ENCODE measurements around the gene FMNL2. TPM values are rescaled to one million over a fixed set of nuclear protein-coding genes. Genes with fewer than 3 reads are reported as not detected.
"Not testable (repeated sequence)": the region's sequence is repeated elsewhere in the genome, so short reads cannot be mapped to it uniquely, and the experiment has no call there.

FMNL2 gene
- total RNA-seq = 1 to 10 TPM in 2 of 3 donors, under 1 TPM in 1; 0.63 to 3.2 (median 1.4) TPM

DNA sequence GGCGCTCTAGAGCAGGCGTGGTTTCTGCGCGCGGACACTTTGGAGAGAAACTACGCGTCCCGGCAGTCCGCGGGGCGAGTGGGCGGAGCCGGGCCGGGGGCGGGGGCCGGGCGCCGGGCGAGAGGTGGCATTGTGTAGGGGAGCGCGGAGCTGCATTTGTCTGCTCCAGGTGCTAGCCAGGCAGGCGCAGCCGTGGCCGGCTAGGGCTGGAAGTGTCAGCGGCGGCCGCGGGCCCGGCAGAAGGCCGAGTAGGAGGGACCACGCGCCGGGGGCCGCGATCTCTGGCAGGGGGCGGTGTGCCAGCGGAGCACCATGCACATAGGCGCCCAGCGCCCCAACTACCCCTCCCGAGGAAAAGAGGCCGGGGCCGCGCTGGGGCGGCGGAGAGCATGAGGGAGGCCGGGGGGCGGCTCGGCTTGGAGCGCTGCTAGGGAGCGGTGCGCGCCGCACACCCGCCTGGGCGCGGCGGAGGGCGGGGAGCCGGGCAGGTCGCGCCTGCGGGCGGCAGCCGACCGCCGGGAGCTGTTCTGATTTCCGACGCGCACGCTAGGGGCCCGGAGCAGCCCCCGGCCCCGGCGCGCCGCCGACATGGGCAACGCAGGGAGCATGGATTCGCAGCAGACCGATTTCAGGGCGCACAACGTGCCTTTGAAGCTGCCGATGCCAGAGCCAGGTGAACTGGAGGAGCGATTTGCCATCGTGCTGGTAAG is at the start of gene FMNL2:
FMNL2 (plus strand) TSS at position 159 of the 710 bp plus-strand sequence.
- DNase-seq (peak; percentile 4), ATAC-seq (peak; percentile 81 to 85)
- Mint-ChIP-seq H3K27me3 (ENCODE audit: low read depth) (peaks cover 44% of the 10 kb centered on the region), H3K4me1 (ENCODE audit: low read depth) (peaks cover 13% of the 10 kb centered on the region), H3K36me3 (ENCODE audit: insufficient read depth) (no peaks in the 10 kb centered on the region), H3K9me3 (no peaks in the 10 kb centered on the region), H3K4me3 (peak within 1 kb of the TSS; percentile 79)

DNA sequence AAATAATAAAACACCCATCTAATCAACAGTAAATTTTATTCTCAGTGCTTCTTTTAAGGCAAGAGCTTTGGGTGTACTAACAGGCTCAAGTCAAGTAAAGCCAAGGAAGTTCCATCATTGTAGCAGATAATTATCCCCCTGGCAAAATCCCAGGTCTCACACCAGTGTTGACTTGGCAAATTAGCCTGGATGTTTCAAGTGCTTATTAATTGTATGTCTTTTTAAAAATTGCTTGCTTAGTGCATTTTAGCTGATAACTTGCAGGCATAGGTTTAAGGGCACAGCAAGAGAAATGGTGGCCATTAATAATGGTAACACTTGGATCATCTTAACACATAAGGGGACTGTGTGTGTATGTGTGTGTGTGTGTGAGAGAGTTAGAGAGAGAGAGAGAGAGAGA is 42.0 kb upstream of the FMNL2 start:
- Mint-ChIP-seq H3K36me3 (ENCODE audit: insufficient read depth) (no peaks in the 10 kb centered on the region), H3K4me1 (ENCODE audit: low read depth) (no peaks in the 10 kb centered on the region), H3K27me3 (ENCODE audit: low read depth) (no peaks in the 10 kb centered on the region), H3K9me3 (no peaks in the 10 kb centered on the region), H3K4me3 (no peak overlapping the region)
- ATAC-seq (no peak), DNase-seq (no peak)

- H3K4me1 Mint-ChIP-seq (ENCODE audit: low read depth) = no peaks in the 10 kb centered on the region
- no peaks in the 10 kb centered on the region for H3K9me3 Mint-ChIP-seq
- no peaks in the 10 kb centered on the region for H3K36me3 Mint-ChIP-seq (ENCODE audit: insufficient read depth)
- H3K4me3 Mint-ChIP-seq = no peak overlapping the region
- ATAC-seq (no peak), DNase-seq (no peak)
- H3K27me3 Mint-ChIP-seq (ENCODE audit: low read depth) = peaks cover 7% of the 10 kb centered on the region
Measured at GRCh38 chr2:152297715-152298114, 37.3 kb upstream of the FMNL2 start.

DNA sequence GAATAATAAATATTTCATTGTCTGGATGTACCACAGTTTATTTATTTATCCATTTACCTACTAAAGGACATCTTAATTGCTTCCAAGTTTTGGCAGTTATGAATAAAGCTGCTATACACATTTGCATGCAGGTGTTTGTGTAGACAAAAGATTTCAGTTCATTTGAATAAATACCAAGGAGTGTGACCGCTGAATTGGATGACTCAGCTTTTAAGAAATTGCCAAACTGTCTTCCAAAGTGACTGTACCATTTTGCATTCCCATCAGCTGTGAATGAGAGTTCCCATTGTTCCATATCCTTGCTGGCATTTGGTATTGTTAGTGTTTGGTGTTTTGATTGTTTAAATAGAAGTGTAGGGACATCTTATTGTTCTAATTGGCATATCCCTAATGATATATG is 36.2 kb upstream of the FMNL2 start:
- H3K27me3 Mint-ChIP-seq (ENCODE audit: low read depth) = peaks cover 12% of the 10 kb centered on the region
- no peak overlapping the region for H3K4me3 Mint-ChIP-seq
- H3K36me3 Mint-ChIP-seq (ENCODE audit: insufficient read depth) = no peaks in the 10 kb centered on the region
- no peaks in the 10 kb centered on the region for H3K4me1 Mint-ChIP-seq (ENCODE audit: low read depth)
- no peaks in the 10 kb centered on the region for H3K9me3 Mint-ChIP-seq
- ATAC-seq (no peak), DNase-seq (no peak)

DNA sequence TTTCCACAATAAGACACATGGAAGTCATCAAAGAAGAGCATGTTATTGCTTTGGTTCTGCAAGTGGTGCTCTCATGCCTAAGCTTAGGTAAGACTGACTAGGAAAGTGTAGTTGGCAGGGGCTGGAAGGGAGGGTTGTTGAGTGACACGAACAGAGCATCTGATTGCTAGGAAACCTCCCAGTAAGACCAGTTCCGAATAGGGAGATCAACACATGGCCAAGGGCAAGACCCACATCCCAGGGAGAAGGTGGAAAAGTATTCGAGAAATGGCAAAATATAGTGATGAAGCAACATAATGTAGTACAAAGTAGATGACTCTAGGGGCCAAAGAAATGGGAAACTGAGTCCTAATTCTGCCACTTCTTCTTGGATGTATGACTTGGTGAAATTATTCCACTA is 33.8 kb upstream of the FMNL2 start:
- Mint-ChIP-seq H3K36me3 (ENCODE audit: insufficient read depth) (no peaks in the 10 kb centered on the region), H3K9me3 (no peaks in the 10 kb centered on the region), H3K4me3 (no peak overlapping the region), H3K4me1 (ENCODE audit: low read depth) (no peaks in the 10 kb centered on the region), H3K27me3 (ENCODE audit: low read depth) (peaks cover 16% of the 10 kb centered on the region)
- ATAC-seq (no peak), DNase-seq (no peak)

DNA sequence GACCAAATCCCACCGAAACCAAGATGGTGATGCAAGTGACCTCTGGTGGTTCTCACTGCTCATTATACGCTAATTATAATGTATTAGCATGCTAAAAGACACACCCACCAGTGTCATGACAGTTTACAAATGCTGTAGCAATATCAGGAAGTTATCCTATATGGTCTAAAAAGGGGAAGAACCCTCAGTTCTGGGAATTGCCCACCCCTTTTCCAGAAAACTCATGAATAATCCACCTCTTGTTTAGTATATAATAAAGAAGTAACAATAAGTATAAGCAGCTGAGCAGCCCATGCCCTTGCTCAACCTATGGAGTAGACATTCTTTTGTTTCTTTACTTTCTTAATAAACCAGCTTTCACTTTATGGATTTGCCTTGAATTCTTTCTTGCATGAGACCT is 31.0 kb upstream of the FMNL2 start:
- ATAC-seq (no peak), DNase-seq (no peak)
- Mint-ChIP-seq H3K4me3 (no peak overlapping the region), H3K4me1 (ENCODE audit: low read depth) (no peaks in the 10 kb centered on the region), H3K27me3 (ENCODE audit: low read depth) (peaks cover 16% of the 10 kb centered on the region), H3K9me3 (no peaks in the 10 kb centered on the region), H3K36me3 (ENCODE audit: insufficient read depth) (no peaks in the 10 kb centered on the region)

- no peaks in the 10 kb centered on the region for H3K36me3 Mint-ChIP-seq (ENCODE audit: insufficient read depth)
- no peaks in the 10 kb centered on the region for H3K4me1 Mint-ChIP-seq (ENCODE audit: low read depth)
- DNase-seq = no peak
- no peak for ATAC-seq
- H3K27me3 Mint-ChIP-seq (ENCODE audit: low read depth) = peaks cover 16% of the 10 kb centered on the region
- no peaks in the 10 kb centered on the region for H3K9me3 Mint-ChIP-seq
- H3K4me3 Mint-ChIP-seq = no peak overlapping the region
Measured at GRCh38 chr2:152304836-152305235, 30.1 kb upstream of the FMNL2 start.

DNA sequence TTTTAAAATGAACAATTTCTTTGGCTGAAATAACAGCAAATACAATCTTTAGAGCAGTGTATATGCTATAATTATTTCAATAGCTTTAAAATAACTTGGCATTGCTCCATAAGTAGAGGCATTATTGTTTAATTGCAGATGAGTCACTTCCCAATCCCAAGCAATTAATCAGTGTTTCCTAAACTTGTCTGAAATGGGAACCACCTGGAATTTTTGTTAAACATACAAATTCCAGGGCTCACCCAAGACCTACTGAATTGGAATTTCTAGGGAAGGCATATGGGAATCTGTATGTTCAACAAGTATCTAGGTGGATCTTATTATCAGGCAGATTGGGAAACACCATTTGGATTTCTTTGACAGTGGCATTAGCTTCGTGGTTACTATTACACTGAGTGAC is 27.1 kb upstream of the FMNL2 start:
- DNase-seq = no peak
- no peak for ATAC-seq
- H3K9me3 Mint-ChIP-seq = no peaks in the 10 kb centered on the region
- peaks cover 8% of the 10 kb centered on the region for H3K27me3 Mint-ChIP-seq (ENCODE audit: low read depth)
- H3K4me1 Mint-ChIP-seq (ENCODE audit: low read depth) = no peaks in the 10 kb centered on the region
- no peak overlapping the region for H3K4me3 Mint-ChIP-seq
- no peaks in the 10 kb centered on the region for H3K36me3 Mint-ChIP-seq (ENCODE audit: insufficient read depth)

DNA sequence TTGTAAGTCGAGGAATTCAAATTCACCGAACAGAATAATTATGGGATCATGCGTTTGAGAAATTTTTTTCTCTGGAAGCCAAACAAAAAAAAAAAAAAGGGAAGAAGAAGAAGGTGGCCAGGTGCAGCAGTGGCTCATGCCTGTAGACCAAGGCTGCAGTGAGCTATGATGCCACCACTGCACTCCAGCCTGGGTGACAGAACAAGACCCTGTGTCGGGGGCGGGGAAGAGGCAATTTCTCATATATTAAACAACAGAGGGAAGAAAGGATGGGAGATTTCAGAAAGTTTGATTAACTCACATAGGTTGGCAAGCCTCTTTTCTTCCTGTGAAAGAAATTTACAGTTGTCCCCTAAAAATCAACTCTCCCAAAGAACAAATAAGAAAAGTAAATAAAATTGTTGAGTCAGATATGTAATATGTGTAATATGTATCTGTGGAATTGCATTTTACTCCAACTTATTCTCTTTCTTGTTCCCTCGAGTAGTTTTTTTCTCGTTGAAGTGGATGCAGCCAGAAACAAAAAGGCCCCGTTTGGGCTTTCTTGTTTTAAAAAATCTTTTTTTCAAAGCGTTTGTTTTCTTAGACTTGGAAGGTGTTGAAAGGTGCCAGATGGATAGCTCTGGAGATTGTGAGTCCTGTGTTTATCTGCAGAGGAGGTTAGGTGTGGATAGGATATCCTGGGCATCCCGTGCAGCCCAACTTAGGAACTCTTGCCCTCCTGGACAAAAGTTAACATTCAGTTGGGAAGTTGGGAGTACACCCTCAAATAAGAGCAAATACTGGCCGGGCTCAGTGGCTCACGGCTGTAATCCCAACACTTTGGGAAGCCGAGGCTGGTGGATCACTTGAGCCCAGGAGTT is 25.4 kb upstream of the FMNL2 start:
- H3K4me1 Mint-ChIP-seq (ENCODE audit: low read depth) = no peaks in the 10 kb centered on the region
- H3K27me3 Mint-ChIP-seq (ENCODE audit: low read depth) = peaks cover 2% of the 10 kb centered on the region
- ATAC-seq (no peak), DNase-seq (no peak)
- no peaks in the 10 kb centered on the region for H3K9me3 Mint-ChIP-seq
- H3K4me3 Mint-ChIP-seq = no peak overlapping the region
- no peaks in the 10 kb centered on the region for H3K36me3 Mint-ChIP-seq (ENCODE audit: insufficient read depth)

GRCh38 chr2:152319822-152320570 is 15.0 kb upstream of the FMNL2 start:
- H3K9me3 Mint-ChIP-seq = no peaks in the 10 kb centered on the region
- no peaks in the 10 kb centered on the region for H3K4me1 Mint-ChIP-seq (ENCODE audit: low read depth)
- DNase-seq (no peak), ATAC-seq (no peak)
- H3K36me3 Mint-ChIP-seq (ENCODE audit: insufficient read depth) = no peaks in the 10 kb centered on the region
- no peaks in the 10 kb centered on the region for H3K27me3 Mint-ChIP-seq (ENCODE audit: low read depth)
- H3K4me3 Mint-ChIP-seq = no peak overlapping the region

- Mint-ChIP-seq H3K27me3 (ENCODE audit: low read depth) (no peaks in the 10 kb centered on the region), H3K4me3 (no peak overlapping the region), H3K9me3 (no peaks in the 10 kb centered on the region), H3K36me3 (ENCODE audit: insufficient read depth) (no peaks in the 10 kb centered on the region), H3K4me1 (ENCODE audit: low read depth) (no peaks in the 10 kb centered on the region)
- ATAC-seq (no peak), DNase-seq (no peak)
Measured at GRCh38 chr2:152320814-152321213, 14.2 kb upstream of the FMNL2 start.

GRCh38 chr2:152322222-152322621 is 12.8 kb upstream of the FMNL2 start:
- no peak for ATAC-seq
- Mint-ChIP-seq H3K36me3 (ENCODE audit: insufficient read depth) (no peaks in the 10 kb centered on the region), H3K9me3 (no peaks in the 10 kb centered on the region), H3K27me3 (ENCODE audit: low read depth) (no peaks in the 10 kb centered on the region), H3K4me1 (ENCODE audit: low read depth) (no peaks in the 10 kb centered on the region), H3K4me3 (no peak overlapping the region)
- no peak for DNase-seq

GRCh38 chr2:152325126-152325525 is 9.8 kb upstream of the FMNL2 start:
- H3K27me3 Mint-ChIP-seq (ENCODE audit: low read depth); H3K4me1 Mint-ChIP-seq (ENCODE audit: low read depth); ATAC-seq; H3K9me3 Mint-ChIP-seq; DNase-seq; H3K36me3 Mint-ChIP-seq (ENCODE audit: insufficient read depth); H3K4me3 Mint-ChIP-seq: not testable (repeated sequence)

GRCh38 chr2:152326710-152327109 is 8.3 kb upstream of the FMNL2 start:
- DNase-seq (no peak), ATAC-seq (no peak)
- Mint-ChIP-seq H3K9me3 (no peaks in the 10 kb centered on the region), H3K4me3 (no peak overlapping the region), H3K36me3 (ENCODE audit: insufficient read depth) (no peaks in the 10 kb centered on the region), H3K4me1 (ENCODE audit: low read depth) (no peaks in the 10 kb centered on the region), H3K27me3 (ENCODE audit: low read depth) (peaks cover 3% of the 10 kb centered on the region)
